Measurements from ENCODE around the gene KATNB1.

KATNB1 gene

GRCh38 chr16:57798267-57798810 is 62.8 kb downstream of the KATNB1 start:
- DNase-seq: no peak

GRCh38 chr16:57798953-57799599 is 63.5 kb downstream of the KATNB1 start:
- no peak for DNase-seq

GRCh38 chr16:57799600-57800199 is 64.1 kb downstream of the KATNB1 start:
- no peak for DNase-seq

- no peak for DNase-seq
Measured at GRCh38 chr16:57800200-57801097, 64.9 kb downstream of the KATNB1 start.

- DNase-seq: no peak
Measured at GRCh38 chr16:57801098-57801808, 65.7 kb downstream of the KATNB1 start.

- no peak for DNase-seq
Measured at GRCh38 chr16:57801809-57802340, 66.3 kb downstream of the KATNB1 start.

GRCh38 chr16:57802341-57803133 is 67.0 kb downstream of the KATNB1 start, which contains the start of gene KIFC3:
Gene KIFC3, minus strand, starts transcription at chr16:57802491. Its CDS starts 4,248 bp downstream, at chr16:57798243.
- DNase-seq: peak; percentile 84

- no peak for DNase-seq
Measured at GRCh38 chr16:57803134-57803990, 67.8 kb downstream of the KATNB1 start.

- DNase-seq: no peak
Measured at GRCh38 chr16:57804111-57804837, 68.7 kb downstream of the KATNB1 start.

- DNase-seq: no peak
Measured at GRCh38 chr16:57805176-57805575, 69.6 kb downstream of the KATNB1 start.

Measured in activated CD8-positive, alpha-beta memory T cell treated with anti-CD3 and anti-CD28 coated beads, Interleukin-2, amount 50 U/mL, for 48 hours (primary cell).